Skeletal muscle tissue (tissue), 4 donors: ENCODE measurements around the gene SLC37A1. TPM values are rescaled to one million over a fixed set of nuclear protein-coding genes. Genes with fewer than 3 reads are reported as not detected.

Experiments used
- H3K27ac ChIP-seq: one replicate; pipeline ENCODE4 v1.7.0; 2013; ENCODE audit warnings: mild to moderate bottlenecking, low read depth, low read length, inconsistent platforms
- H3K27me3 ChIP-seq, 3 donors: one replicate each; pipeline ENCODE4 v1.7.0; 2013; ENCODE audit warnings: low read length in 3 of 3; ENCODE audit not compliant: control insufficient read depth in 3 of 3, insufficient read depth in 3 of 3
- H3K36me3 ChIP-seq, 3 donors: one replicate each; pipeline ENCODE4 v1.7.0; 2013; ENCODE audit warnings: low read length in 3 of 3; ENCODE audit not compliant: control insufficient read depth in 3 of 3, insufficient read depth in 3 of 3
- H3K4me1 ChIP-seq, 3 donors: one replicate each; pipeline ENCODE4 v1.7.0; 2013; ENCODE audit warnings: low read length in 3 of 3, mild to moderate bottlenecking in 3 of 3; ENCODE audit not compliant: control insufficient read depth in 3 of 3, insufficient read depth in 3 of 3
- H3K4me3 ChIP-seq, 3 donors: one replicate each; pipeline ENCODE4 v1.7.0; 2013; ENCODE audit warnings: low read length in 3 of 3
- H3K9ac ChIP-seq, 3 donors: one replicate each; pipeline ENCODE4 v1.7.0; 2013; ENCODE audit warnings: low read length in 3 of 3, mild to moderate bottlenecking in 3 of 3, moderate library complexity in 2 of 3, low read depth in 1 of 3
- H3K9me3 ChIP-seq, 3 donors: one replicate each; pipeline ENCODE4 v1.7.0; 2013; ENCODE audit warnings: low read length in 3 of 3; ENCODE audit not compliant: control insufficient read depth in 3 of 3
- total RNA-seq: library from RNA; depleted of rRNA; stranded (reverse); fragments of >200 nt; gene quantifications from one replicate; pipeline ENCODE4 v1.2.3, GENCODE V29; 2014
- donor health status: Osteomylitis.

Gene SLC37A1
- total RNA-seq, 1 donor from 2014 or later, result 2.1 TPM

DNA sequence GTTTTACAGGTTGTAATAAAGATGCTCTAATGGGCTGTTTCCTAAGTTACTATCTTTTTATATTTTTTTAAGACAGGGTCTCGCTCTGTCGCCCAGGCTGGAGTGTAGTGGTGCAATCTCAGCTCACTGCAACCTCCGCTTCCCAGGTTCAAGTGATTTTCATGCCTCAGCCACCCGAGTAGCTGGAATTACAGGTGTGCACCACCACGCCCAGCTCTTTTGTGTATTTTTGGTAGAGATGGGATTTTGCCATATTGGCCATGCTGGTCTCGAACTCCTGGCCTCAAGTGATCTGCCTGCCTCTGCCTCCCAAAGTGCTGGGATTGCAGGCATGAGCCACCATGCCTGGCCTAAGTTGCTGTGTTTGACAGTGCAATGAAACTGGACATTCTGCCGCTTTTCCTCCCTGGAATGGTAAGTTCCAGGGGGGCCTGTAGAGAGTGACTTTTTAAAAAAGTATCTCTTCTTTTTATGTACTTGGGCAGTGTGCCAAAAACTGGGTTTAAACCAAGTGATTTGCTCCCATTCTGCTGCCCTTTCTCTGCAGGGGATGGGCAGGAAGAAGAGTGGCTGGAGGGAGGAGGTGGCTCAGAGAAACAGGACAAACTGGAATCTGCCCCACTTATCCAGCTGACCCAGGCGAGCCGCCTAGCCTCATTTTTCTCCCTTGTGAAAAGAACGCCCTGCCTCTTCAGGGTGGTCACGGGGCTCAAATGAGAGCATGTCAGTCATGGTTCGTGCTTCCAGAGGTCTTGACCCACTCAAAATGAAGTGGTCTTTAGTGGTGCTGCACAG is 2.3 kb downstream of the SLC37A1 start:
- Histone ChIP-seq H3K4me3 (no peak overlapping the region), H3K4me1 (peaks cover 12 to 21% (median 15%) of the 10 kb centered on the region in 3 donors), H3K27me3 (no peaks in the 10 kb centered on the region), H3K27ac (no peak overlapping the region), H3K9me3 (no peaks in the 10 kb centered on the region), H3K36me3 (peaks cover 8 to 11% (median 10%) of the 10 kb centered on the region in 3 donors), H3K9ac (peak overlapping the region in 1 of 3 donors; percentile 16)

DNA sequence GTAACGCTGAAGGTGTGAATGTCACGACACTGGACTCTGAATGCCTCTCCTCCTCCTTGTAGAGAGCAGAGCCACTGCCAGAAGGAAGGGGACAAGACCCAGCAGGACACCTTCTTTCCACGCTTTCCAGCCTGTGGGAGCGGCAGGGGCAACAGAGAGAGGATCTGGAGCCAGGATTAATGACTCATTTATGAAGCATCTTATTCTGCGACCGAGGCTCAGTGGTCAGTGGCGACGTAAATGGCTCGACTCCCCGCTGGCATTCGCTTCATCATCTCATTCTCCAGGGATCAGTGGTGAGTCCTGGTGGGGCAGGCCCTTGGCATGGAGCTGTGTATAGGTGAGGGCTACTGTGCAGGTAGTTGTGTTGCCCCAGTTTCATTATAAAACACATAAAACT is 4.6 kb downstream of the SLC37A1 start:
- no peak overlapping the region for H3K4me3 ChIP-seq
- no peak overlapping the region for H3K27ac ChIP-seq
- no peaks in the 10 kb centered on the region for H3K9me3 ChIP-seq
- peak overlapping the region in 1 of 3 donors; percentile 68 for H3K9ac ChIP-seq
- no peaks in the 10 kb centered on the region for H3K27me3 ChIP-seq
- peaks cover 18 to 23% (median 22%) of the 10 kb centered on the region in 3 donors for H3K36me3 ChIP-seq
- peaks cover 10 to 18% (median 17%) of the 10 kb centered on the region in 3 donors for H3K4me1 ChIP-seq

DNA sequence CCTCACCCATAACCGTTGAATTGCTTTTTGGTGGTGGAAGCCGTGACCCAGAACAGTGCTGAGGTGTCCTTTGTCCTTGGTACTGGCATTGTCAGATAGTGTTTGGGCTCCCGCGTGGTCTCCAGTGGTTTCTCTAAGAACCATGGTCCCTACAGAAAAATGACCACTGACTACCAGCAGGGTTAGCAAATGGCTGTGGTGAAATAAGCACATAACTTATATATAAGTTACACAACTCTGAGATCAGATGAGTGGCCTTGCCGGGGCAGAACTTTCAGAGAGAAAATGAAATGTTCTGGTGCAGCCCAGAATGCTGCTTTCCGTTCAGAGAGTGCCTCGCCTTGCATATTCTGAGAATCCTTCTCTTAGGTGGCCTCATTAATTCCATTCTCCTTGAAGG is 5.0 kb downstream of the SLC37A1 start:
- Histone ChIP-seq H3K27ac (no peak overlapping the region), H3K4me1 (peaks cover 8 to 19% (median 15%) of the 10 kb centered on the region in 3 donors), H3K9me3 (no peaks in the 10 kb centered on the region), H3K36me3 (peaks cover 18 to 23% (median 22%) of the 10 kb centered on the region in 3 donors), H3K27me3 (no peaks in the 10 kb centered on the region), H3K9ac (no peak overlapping the region), H3K4me3 (no peak overlapping the region)

DNA sequence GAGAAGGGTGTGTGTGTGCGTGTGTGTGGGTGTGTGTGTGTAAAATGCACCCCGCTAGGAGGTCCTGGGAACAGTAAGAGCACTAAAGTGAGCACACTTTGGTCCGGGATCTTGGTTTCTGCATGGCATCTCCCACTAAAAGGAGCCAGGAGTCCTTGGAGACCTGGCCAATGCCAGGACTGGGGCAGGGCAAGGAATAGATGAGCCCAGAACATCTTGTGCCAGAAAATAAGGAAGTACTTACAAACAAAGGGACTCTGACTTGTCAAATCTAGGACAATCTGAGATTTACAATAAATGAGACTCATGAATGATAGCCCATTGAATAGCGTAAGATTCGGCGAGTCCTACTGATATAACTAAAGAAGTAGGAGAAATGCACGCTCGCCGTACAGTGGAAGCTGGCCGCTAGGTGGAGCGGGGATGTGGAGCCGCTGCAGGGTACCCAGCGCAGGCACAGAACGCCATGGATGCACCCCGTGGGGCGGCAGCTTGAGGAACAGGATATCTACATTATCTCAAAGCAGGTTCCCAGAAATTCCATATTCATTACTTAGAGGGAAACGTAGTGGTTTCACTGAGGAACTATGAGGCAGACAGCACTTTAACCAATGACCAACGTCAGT is 7.1 kb downstream of the SLC37A1 start:
- no peaks in the 10 kb centered on the region for H3K9me3 ChIP-seq
- peaks cover 18 to 23% (median 22%) of the 10 kb centered on the region in 3 donors for H3K36me3 ChIP-seq
- no peak overlapping the region for H3K27ac ChIP-seq
- H3K4me1 ChIP-seq, result peaks cover 20 to 34% (median 22%) of the 10 kb centered on the region in 3 donors
- no peaks in the 10 kb centered on the region for H3K27me3 ChIP-seq
- no peak overlapping the region for H3K4me3 ChIP-seq
- no peak overlapping the region for H3K9ac ChIP-seq

DNA sequence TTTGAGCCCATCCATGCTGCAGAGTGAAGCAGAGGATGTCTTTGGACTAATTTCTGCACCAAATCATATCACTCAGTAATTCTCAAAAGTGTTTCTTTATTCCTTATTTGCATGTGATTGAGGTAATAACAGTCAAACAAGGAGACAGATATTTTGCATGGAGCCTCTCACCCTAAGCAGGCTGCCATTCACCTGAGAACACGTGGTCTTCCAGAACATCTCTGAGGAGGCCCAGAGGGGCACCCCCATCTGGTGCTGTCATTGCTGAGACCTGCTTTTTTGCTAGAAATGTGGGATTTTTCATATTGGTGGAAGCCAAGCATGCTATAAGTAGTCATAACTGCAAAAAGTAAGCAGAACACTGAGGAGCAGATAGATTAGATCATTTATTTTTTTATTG is 7.7 kb downstream of the SLC37A1 start:
- Histone ChIP-seq H3K27me3 (no peaks in the 10 kb centered on the region), H3K9ac (no peak overlapping the region), H3K4me3 (no peak overlapping the region), H3K4me1 (peaks cover 26 to 39% (median 27%) of the 10 kb centered on the region in 3 donors), H3K9me3 (no peaks in the 10 kb centered on the region), H3K36me3 (peaks cover 18 to 25% (median 22%) of the 10 kb centered on the region in 3 donors), H3K27ac (no peak overlapping the region)

DNA sequence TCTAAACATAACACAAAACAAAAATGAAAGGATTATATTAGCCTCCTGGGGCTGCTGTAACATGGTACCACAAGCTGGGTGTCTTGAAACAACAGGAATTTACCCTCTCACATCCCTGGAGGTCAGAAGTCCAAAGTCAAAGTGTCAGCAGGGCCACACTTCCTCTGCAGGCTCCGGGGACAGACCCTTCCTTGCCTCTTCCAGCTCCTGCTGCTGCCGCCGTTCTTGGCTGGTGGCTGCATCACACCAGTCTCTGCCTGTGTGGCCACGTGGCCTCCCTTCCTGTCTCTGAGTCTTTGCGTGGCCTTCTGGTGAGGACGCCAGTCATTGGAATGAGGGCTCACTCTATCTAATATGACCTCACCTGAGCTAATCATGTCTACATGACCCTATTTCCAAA is 8.2 kb downstream of the SLC37A1 start:
- Histone ChIP-seq H3K4me3 (no peak overlapping the region), H3K9ac (no peak overlapping the region), H3K9me3 (no peaks in the 10 kb centered on the region), H3K36me3 (peaks cover 18 to 25% (median 22%) of the 10 kb centered on the region in 3 donors), H3K27me3 (no peaks in the 10 kb centered on the region), H3K4me1 (peaks cover 30 to 44% (median 30%) of the 10 kb centered on the region in 3 donors), H3K27ac (no peak overlapping the region)

DNA sequence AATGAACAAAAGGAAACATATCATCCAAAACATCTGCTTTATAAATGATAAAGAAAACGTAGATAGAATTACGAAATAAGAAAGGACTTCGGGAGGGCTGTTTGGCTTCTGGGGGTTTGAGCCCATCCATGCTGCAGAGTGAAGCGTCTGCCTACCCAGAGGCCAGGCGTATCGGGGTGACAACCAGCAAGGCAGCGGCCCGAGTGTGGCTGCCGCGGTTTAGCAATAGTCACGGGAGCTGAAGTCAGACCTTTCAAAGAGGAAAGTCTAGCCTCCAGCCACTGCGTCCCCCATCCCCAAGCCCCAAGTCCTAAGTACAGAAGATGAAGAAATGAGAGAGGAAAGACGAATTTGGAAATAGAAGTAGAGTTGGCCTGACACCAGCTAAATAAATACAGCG is 8.6 kb downstream of the SLC37A1 start:
- no peaks in the 10 kb centered on the region for H3K9me3 ChIP-seq
- H3K27me3 ChIP-seq, result no peaks in the 10 kb centered on the region
- no peak overlapping the region for H3K27ac ChIP-seq
- no peak overlapping the region for H3K4me3 ChIP-seq
- peaks cover 35 to 48% (median 35%) of the 10 kb centered on the region in 3 donors for H3K4me1 ChIP-seq
- H3K36me3 ChIP-seq, result peaks cover 18 to 25% (median 22%) of the 10 kb centered on the region in 3 donors
- no peak overlapping the region for H3K9ac ChIP-seq

DNA sequence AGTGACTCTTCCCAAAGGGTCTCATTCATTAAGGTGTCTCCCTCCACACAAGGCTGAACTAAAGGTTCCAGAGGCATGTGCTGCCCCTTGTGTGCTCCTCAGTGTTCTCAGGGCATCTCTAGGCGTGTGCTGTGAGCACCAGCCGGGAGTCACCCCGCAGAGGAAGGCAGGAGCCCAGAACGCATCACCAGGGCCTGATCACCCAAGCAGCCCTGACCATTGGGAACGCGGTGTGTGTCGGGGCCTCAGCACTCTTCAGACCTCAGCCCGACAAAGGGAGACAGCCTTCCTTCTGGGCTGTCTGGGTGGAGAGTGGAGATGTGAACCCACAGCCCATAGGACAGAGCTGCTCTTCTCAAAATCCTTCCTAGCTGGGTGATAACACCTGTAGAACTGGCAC is 9.1 kb downstream of the SLC37A1 start:
- no peaks in the 10 kb centered on the region for H3K9me3 ChIP-seq
- peak overlapping the region; percentile 93 for H3K27ac ChIP-seq
- H3K4me3 ChIP-seq, result no peak overlapping the region

DNA sequence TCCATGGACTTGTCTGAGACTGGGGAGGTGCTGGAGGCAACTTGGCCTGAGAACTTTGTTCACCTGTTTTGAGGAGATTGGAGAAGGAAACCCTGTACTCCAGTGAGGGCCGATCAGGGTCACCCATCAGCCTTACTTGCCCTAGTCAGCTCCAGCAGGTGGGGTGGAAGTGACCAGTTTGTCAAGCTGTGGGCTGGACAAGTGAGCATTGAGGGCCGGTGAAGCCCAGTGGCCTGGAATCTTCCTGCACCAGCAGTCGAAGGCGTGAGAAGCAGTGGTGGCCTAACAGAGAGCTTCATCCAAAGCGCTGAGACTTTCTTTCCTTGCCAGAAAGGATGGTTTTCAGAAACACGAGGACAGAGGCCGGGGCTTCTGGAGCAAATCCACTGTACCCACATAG is 9.6 kb downstream of the SLC37A1 start:
- Histone ChIP-seq H3K4me1 (peaks cover 39 to 51% (median 44%) of the 10 kb centered on the region in 3 donors), H3K27ac (peak overlapping the region; percentile 93), H3K36me3 (peaks cover 15 to 22% (median 22%) of the 10 kb centered on the region in 3 donors)

More for the DNA sequence above, 9.1 kb downstream of the SLC37A1 start:
- peaks cover 39 to 53% (median 40%) of the 10 kb centered on the region in 3 donors for H3K4me1 ChIP-seq
- no peaks in the 10 kb centered on the region for H3K27me3 ChIP-seq
- peaks cover 18 to 25% (median 22%) of the 10 kb centered on the region in 3 donors for H3K36me3 ChIP-seq
- H3K9ac ChIP-seq, result no peak overlapping the region

DNA sequence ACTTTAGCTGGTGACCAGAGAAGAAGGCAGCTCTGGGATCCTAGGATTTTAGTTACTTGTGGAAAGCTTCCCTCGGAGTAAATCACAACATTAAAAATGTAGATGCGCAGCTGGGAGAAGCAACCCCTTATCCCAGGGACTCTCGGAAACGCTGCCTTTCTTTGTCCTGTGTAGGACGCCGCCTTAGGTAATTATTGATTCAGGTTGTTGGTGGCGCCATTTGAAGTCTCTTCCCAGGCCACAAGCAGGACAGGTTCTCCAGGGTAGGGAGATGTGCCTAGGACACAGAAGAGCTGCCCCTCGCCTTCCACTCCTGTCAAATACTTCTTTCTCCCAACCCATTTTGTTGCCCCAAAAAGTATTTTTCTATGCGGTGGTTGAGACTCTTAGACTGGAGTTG is 10.3 kb downstream of the SLC37A1 start:
- H3K27me3 ChIP-seq, result no peaks in the 10 kb centered on the region
- H3K27ac ChIP-seq, result peak overlapping the region; percentile 93
- H3K4me3 ChIP-seq, result peak overlapping the region in 2 of 3 donors; percentile 70 to 71
- H3K9ac ChIP-seq, result peak overlapping the region; percentile 69 to 78 (median 77)
- H3K9me3 ChIP-seq, result no peaks in the 10 kb centered on the region
- H3K36me3 ChIP-seq, result peaks cover 11 to 22% (median 20%) of the 10 kb centered on the region in 3 donors
- peaks cover 41 to 51% (median 47%) of the 10 kb centered on the region in 3 donors for H3K4me1 ChIP-seq

More for the DNA sequence above, 9.6 kb downstream of the SLC37A1 start:
- Histone ChIP-seq H3K4me3 (no peak overlapping the region), H3K9ac (no peak overlapping the region), H3K9me3 (no peaks in the 10 kb centered on the region), H3K27me3 (no peaks in the 10 kb centered on the region)
